ENCODE measurements around the gene LIPC. TPM values are rescaled to one million over a fixed set of nuclear protein-coding genes. Genes with fewer than 3 reads are reported as not detected.

LIPC gene
- polyA plus RNA-seq, 1 donor (not counting 4 experiments of a cell fraction or from before 2014, with no cell fraction given): not detected

- no peaks in the 10 kb centered on the region for H3K9me3 ChIP-seq (ENCODE audit: control insufficient read depth, low read depth, low read length)
- H4K20me1 ChIP-seq (ENCODE audit: control insufficient read depth, extremely low read depth, insufficient read depth, low read length): no peaks in the 10 kb centered on the region
- TF ChIP-seq EZH2 (IDR thresholded peaks at IDR 0.05; ENCODE audit: low read length): no peak
- TF ChIP-seq CTCF (optimal IDR thresholded peaks at IDR 0.05 in 1 of 3, IDR thresholded peaks at IDR 0.05 in 1 of 3, conservative IDR thresholded peaks at IDR 0.05 in 1 of 3; ENCODE audit: extremely low read depth in 1 of 3, insufficient read depth in 2 of 3, low read length in 3 of 3): no peak
- H3K4me2 ChIP-seq (ENCODE audit: control insufficient read depth, extremely low read depth, insufficient read depth, low read depth, low read length): no peak overlapping the region
- no peak overlapping the region for H2AFZ ChIP-seq (ENCODE audit: control insufficient read depth, low read length)
- peaks cover 11% of the 10 kb centered on the region for H3K4me1 ChIP-seq (ENCODE audit: control insufficient read depth, extremely low read depth, insufficient read depth, low read length)
- no peak overlapping the region for H3K4me3 ChIP-seq (ENCODE audit: control insufficient read depth in 2 of 3, extremely low read depth in 1 of 3, insufficient read depth in 2 of 3, low read depth in 1 of 3, low read length in 3 of 3)
- DNase-seq (ENCODE audit: low read depth, low spot score) (no peak), FAIRE-seq (no peak)
- no peaks in the 10 kb centered on the region for H3K27me3 ChIP-seq (ENCODE audit: control insufficient read depth, extremely low read depth, insufficient read depth, low read length)
- H3K9me1 ChIP-seq (ENCODE audit: control insufficient read depth, extremely low read depth, insufficient read depth, low read length): no peaks in the 10 kb centered on the region
- dilution Hi-C loops (cut with MboI; ENCODE audit: extremely low pct_ligation_motif_present, low sequenced_read_pairs): no loop called here
- no peak overlapping the region for H3K27ac ChIP-seq (ENCODE audit: control insufficient read depth, insufficient read depth, low read length)
- no peaks in the 10 kb centered on the region for H3K36me3 ChIP-seq (ENCODE audit: control insufficient read depth in 2 of 2, extremely low read depth in 1 of 2, insufficient read depth in 2 of 2, low read length in 2 of 2)
- no peak overlapping the region for H3K9ac ChIP-seq (ENCODE audit: control insufficient read depth, extremely low read depth, insufficient read depth, low read length)
- H3K79me2 ChIP-seq (ENCODE audit: control insufficient read depth, insufficient read depth, low read length): no peaks in the 10 kb centered on the region
These were observed 137.7 kb downstream of the LIPC start for GRCh38 chr15:58569455-58569854.

- H3K27ac ChIP-seq (ENCODE audit: control insufficient read depth, insufficient read depth, low read length): no peak overlapping the region
- dilution Hi-C loops (cut with MboI; ENCODE audit: extremely low pct_ligation_motif_present, low sequenced_read_pairs): no loop called here
- H3K9ac ChIP-seq (ENCODE audit: control insufficient read depth, extremely low read depth, insufficient read depth, low read length): no peak overlapping the region
- H3K4me1 ChIP-seq (ENCODE audit: control insufficient read depth, extremely low read depth, insufficient read depth, low read length): peaks cover 8% of the 10 kb centered on the region
- H3K4me3 ChIP-seq (ENCODE audit: control insufficient read depth in 2 of 3, extremely low read depth in 1 of 3, insufficient read depth in 2 of 3, low read depth in 1 of 3, low read length in 3 of 3): no peak overlapping the region
- FAIRE-seq (no peak), DNase-seq (ENCODE audit: low read depth, low spot score) (no peak)
- no peaks in the 10 kb centered on the region for H3K9me1 ChIP-seq (ENCODE audit: control insufficient read depth, extremely low read depth, insufficient read depth, low read length)
- H3K79me2 ChIP-seq (ENCODE audit: control insufficient read depth, insufficient read depth, low read length): no peaks in the 10 kb centered on the region
- TF ChIP-seq CTCF (optimal IDR thresholded peaks at IDR 0.05 in 1 of 3, IDR thresholded peaks at IDR 0.05 in 1 of 3, conservative IDR thresholded peaks at IDR 0.05 in 1 of 3; ENCODE audit: extremely low read depth in 1 of 3, insufficient read depth in 2 of 3, low read length in 3 of 3) (no peak), EZH2 (IDR thresholded peaks at IDR 0.05; ENCODE audit: low read length) (no peak)
- no peak overlapping the region for H3K4me2 ChIP-seq (ENCODE audit: control insufficient read depth, extremely low read depth, insufficient read depth, low read depth, low read length)
- no peak overlapping the region for H2AFZ ChIP-seq (ENCODE audit: control insufficient read depth, low read length)
- no peaks in the 10 kb centered on the region for H4K20me1 ChIP-seq (ENCODE audit: control insufficient read depth, extremely low read depth, insufficient read depth, low read length)
- H3K9me3 ChIP-seq (ENCODE audit: control insufficient read depth, low read depth, low read length): no peaks in the 10 kb centered on the region
- H3K27me3 ChIP-seq (ENCODE audit: control insufficient read depth, extremely low read depth, insufficient read depth, low read length): no peaks in the 10 kb centered on the region
- no peaks in the 10 kb centered on the region for H3K36me3 ChIP-seq (ENCODE audit: control insufficient read depth in 2 of 2, extremely low read depth in 1 of 2, insufficient read depth in 2 of 2, low read length in 2 of 2)
These were observed 139.7 kb downstream of the LIPC start for GRCh38 chr15:58571491-58571890.
